Germinal center (tissue), 1 donor: ENCODE measurements around the gene UTF1.
"Not testable (repeated sequence)": the region's sequence is repeated elsewhere in the genome, so short reads cannot be mapped to it uniquely, and the experiment has no call there.

ENCODE experiments used
- DNase-seq: peaks from one replicate; pipeline ENCODE4 v3.0.0; 2012; ENCODE audit warnings: mixed read lengths, low spot score

Gene UTF1

GRCh38 chr10:133209641-133210040 is 20.4 kb upstream of the UTF1 start:
- no peak for DNase-seq

- DNase-seq, result no peak
These were observed 19.4 kb upstream of the UTF1 start for GRCh38 chr10:133210398-133211140.

- no peak for DNase-seq
These were observed 18.7 kb upstream of the UTF1 start for GRCh38 chr10:133211141-133211830.

- no peak for DNase-seq
These were observed 17.8 kb upstream of the UTF1 start for GRCh38 chr10:133211959-133212852.

- DNase-seq, result no peak
These were observed 17.0 kb upstream of the UTF1 start for GRCh38 chr10:133212853-133213494.

GRCh38 chr10:133213641-133214467 is 16.2 kb upstream of the UTF1 start:
- DNase-seq, result no peak

- DNase-seq, result no peak
These were observed 15.3 kb upstream of the UTF1 start for GRCh38 chr10:133214468-133215410.

- DNase-seq, result no peak
These were observed 14.4 kb upstream of the UTF1 start for GRCh38 chr10:133215586-133215985.

- DNase-seq, result no peak
These were observed 13.2 kb upstream of the UTF1 start for GRCh38 chr10:133216776-133217175.

GRCh38 chr10:133217800-133218589 is 12.0 kb upstream of the UTF1 start:
- DNase-seq, result no peak

- DNase-seq, result no peak
These were observed 11.1 kb upstream of the UTF1 start for GRCh38 chr10:133218891-133219290.

- no peak for DNase-seq
These were observed 10.2 kb upstream of the UTF1 start for GRCh38 chr10:133219782-133220181.

- DNase-seq, result no peak
These were observed 8.7 kb upstream of the UTF1 start for GRCh38 chr10:133221331-133221730.

- DNase-seq, result not testable (repeated sequence)
These were observed 8.3 kb upstream of the UTF1 start for GRCh38 chr10:133221756-133222155.

GRCh38 chr10:133224076-133224475 is 5.9 kb upstream of the UTF1 start:
- no peak for DNase-seq

- no peak for DNase-seq
These were observed 5.2 kb upstream of the UTF1 start for GRCh38 chr10:133224756-133225372.

GRCh38 chr10:133225707-133226191 is 4.3 kb upstream of the UTF1 start:
- DNase-seq, result no peak

GRCh38 chr10:133226251-133226808 is 3.7 kb upstream of the UTF1 start:
- DNase-seq, result no peak
